NCI-H774 (cell line): ENCODE measurements around the gene ADSS1.
A peak's percentile ranks its signal among the peaks of the same experiment; 100 is the strongest.
"Not testable (repeated sequence)": the region's sequence is repeated elsewhere in the genome, so short reads cannot be mapped to it uniquely, and the experiment has no call there.

Experiments
- DNase-seq: peaks from one replicate; lab custom pipeline; 2025; lab: John Stamatoyannopoulos, UW

The ADSS1 gene

DNA sequence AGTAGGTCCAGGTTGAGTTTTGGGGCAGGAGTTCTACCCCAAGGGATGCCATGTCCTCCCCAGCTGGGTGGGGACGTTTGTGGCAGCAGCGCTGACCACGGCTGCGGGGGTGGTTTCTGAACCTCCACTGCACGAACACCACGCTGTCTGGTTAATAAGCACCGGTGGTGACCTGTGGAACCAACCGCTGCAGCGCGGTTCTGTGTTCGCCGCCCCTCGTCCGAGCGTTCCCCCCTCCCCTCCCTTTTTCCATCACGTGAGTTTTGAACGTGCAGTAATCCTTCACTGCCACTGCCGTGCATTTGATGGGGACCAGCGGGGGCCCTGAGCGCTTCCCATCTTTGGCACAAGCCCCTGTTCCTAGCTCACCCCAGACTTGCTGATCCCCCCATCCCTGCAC lies 6.4 kb upstream of the ADSS1 start:
- no peak for DNase-seq

DNA sequence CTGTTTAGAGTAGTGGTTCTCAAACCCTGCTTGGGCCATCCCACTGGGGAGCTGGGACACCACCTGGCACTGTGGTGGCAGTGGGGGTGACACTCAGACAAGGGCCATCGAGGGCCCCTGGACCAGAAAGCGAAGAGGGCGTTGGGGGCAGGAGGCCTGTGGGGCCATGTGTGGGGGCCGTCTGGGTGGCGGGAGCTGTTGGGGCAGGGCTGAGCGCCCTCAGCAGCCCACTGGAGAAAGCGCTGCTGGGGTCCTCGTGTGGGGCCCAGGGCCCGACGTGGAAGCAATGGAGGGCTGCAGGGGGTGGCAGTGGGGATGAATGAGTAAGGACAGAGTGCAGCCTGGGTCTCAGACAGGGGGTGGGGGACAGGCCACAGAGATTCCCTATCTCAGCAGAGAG lies 5.9 kb upstream of the ADSS1 start:
- DNase-seq, result no peak

DNA sequence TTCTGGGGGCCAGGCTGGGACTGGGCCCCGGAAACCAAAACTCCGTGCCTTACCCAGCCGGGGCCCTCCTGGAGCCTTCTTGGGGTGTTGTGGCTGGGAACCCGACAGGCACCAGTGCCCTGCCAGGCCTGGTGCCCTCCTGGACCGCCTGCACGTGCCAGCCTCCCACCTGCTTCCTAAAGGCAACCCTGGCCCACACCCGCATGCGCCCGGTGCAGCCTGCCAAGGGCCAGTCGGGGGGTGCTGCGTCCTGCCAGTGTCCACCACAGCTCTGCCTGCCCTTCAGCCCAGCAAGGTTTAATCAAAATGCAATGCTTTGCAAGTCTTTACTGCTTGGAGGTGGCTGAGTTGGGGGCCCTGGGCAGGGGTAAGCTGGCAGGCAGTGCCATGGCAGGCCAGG lies 5.2 kb upstream of the ADSS1 start:
- no peak for DNase-seq

DNA sequence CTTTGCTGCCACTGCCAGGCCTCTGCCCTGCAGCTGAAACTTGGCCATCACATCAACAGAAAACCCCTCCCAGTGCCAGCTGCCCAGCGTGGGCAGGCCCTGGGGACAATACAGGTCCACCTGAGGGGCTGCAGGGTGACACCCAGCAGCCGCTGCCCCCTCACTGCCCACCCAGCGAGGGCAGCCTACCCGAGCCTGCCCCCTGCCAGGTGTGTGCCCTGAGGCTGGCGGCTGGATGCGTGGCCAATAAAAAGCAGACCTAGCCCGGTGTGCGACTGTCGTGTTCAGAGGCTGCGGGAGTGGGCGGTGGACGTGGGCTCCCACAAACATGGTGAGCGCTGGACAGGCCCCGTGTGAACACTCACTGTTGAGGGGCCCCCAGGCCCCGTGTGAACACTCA lies 4.7 kb upstream of the ADSS1 start:
- no peak for DNase-seq

DNA sequence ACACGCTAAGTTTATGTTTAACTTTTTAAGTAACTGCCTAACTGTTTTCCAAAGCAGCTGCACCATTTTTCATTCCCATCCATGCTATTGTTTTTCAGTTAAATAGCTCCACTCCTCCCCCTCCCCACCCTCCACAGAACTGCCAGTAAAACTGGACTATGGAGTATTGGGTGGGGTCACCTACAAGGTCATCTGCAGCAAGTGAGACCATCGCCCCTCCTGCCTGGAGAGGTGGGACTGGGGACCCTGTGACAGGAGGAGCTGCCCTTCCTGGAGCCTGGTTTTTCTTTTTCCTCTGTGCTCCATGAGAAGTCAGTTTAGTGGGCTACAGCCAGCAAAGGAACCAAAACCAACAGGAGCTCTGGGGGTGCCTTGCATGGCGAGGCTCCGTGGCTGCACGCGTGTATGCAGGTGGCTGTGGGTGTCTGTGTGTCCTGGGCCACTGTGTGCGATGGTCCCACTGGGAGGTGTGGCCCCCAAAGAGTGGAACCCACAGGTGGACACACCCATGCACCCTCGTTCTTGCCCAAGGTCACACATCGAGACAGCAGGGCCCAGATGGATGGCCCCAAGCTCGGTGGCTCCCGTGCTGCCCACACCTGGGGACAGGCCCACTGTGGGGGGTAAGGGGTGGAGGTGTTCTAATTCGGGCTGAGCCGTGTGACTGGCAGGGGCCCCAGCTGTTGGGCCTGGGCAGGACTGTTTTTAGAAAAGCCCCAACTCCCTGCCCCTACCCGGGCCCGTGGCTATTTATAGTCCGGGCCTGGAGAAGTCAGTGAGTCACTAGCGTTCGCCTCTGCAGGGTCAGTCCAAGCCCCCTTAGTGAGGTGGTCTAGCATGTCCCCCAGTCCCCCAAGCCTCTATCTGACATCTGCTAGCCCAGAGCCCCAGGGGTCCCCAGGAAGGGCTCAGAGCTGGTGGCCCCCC lies 2.3 kb upstream of the ADSS1 start:
- no peak for DNase-seq

DNA sequence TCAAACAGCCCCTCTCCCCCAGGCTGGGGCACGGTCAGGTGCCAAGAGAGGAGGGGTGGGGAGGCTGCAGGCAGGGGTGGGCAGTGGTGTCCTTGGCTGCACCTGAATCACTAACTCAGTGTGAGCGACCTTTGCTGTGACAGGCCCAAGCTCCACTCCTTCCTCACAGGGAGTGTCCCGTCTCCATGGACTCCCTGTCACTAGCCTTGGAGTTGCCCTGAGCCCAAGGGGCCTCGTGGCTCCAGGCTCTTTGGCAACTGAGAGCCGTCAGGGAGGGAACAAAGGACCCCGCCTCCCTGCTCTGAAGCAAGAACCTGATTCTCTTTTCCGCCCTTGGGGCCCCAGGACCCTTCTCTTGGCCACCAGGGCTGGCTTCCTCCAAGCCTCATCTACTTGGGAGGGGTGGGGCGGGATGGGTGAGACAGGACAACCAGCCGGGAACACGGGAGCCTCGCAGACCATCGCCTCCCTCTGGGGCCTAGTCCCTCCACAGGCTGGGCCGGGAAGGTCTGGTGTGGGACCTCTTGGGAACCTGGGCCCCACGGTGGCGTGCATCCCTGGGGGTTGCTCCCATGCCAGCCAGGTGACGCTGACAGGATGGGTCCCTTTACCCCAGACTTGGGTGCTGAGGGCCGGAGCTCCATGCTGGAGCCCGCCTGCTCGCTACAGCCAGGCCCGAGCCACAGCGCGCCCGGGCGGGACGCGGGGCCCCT lies 935 bp upstream of the ADSS1 start:
- no peak for DNase-seq

DNA sequence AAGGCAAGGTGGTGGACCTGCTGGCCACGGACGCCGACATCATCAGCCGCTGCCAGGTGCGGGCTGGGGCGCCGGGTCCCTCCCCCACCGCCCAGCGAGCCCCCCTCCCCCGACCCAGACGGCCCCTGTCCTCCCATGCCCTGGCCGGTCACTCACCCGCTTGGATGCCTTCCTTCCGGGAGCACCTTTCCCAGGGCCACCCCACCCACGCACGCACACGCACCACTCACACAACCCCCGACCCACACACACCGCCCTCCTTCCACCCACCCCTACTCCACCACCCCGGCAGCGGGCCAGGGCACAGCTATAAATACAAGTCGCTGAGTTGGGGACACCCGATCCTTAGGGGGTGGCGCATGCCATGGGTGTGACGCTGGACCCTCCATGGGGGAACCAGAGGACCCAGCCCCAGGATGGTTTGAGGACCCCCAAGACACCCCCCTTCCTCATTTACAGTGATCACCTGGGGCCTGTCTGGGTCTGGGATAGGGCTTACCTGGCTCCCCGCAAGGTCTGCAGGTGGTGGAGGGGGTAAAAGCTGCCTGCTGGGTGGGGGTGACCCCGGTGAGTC lies 465 bp downstream of the ADSS1 start:
- peak; percentile 21 for DNase-seq

DNA sequence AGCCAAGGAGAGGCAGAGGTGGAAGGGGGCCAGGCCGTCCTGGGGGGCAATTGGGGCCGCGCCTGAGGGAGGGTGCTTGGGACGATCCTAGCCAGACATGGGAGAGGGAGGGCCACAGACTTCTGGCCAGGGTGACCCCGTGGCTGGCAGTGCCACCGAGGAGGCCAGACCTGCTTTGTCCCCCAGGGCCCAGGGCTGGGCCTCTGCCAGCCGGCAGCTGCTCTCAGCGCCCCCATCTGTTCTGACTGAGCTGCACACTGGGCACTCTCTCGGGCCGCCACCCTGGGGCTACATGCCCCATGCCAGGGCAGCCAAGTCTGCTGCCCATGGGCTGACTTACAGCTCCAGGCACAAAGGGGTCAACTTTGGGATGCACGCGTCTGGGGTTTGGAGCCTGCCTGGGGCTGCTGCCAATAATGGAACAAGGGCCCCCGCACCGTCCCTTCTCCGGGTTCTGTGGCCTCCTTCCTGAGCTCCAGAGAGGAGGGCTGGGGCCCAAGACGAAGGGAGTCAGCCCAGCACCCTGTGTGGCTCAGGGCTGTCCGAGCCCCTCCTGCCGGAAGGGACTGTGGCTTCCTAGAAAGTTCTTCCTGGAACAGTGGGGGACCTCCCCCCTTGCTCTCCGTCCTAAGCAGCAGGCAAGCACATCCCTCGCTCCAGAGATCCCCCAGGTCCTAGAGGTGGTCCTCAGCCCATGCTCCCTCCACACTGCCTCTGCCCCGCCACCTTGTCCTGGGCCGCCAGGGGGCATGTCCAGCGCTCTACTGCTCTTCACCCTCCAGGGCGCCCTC lies 1.1 kb downstream of the ADSS1 start:
- peak; percentile 9 for DNase-seq

DNA sequence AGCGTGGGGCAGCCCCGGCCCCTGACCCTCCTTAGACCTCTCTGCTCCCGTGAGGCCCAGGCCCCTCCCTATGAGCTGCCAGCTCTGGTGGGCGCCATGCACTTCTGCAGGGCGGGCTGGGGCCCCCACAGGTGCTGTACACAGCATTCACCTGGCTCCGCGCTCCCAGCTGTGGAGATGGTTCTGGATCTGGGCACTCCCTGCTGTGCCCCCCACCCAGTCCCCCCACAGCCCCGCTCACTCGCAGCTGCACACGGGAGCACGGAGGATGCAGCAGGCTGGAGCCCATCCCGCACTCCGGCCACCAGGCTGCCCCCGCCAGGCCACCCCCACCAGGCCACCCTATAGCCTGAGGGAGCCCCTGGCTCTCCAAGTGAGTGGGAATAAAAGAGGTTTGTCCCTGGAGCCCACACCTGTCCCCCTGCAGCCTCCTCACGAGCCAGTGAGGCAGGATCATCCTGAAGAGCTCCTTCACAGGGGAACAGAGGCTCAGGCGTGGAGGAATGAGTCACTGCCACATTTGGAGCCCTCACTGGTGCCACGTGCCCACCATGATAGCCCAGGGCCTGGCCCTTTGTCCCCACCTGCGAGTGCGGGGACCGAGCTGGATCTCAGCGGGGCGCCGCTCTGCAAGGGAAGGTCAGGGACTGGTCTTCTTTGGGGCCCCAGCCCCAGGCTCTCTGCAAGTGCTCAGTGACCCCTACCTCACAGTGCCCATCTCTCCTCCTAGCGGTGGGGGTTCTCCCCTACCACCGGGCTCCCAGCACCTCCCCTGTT lies 1.9 kb downstream of the ADSS1 start:
- DNase-seq, result no peak

DNA sequence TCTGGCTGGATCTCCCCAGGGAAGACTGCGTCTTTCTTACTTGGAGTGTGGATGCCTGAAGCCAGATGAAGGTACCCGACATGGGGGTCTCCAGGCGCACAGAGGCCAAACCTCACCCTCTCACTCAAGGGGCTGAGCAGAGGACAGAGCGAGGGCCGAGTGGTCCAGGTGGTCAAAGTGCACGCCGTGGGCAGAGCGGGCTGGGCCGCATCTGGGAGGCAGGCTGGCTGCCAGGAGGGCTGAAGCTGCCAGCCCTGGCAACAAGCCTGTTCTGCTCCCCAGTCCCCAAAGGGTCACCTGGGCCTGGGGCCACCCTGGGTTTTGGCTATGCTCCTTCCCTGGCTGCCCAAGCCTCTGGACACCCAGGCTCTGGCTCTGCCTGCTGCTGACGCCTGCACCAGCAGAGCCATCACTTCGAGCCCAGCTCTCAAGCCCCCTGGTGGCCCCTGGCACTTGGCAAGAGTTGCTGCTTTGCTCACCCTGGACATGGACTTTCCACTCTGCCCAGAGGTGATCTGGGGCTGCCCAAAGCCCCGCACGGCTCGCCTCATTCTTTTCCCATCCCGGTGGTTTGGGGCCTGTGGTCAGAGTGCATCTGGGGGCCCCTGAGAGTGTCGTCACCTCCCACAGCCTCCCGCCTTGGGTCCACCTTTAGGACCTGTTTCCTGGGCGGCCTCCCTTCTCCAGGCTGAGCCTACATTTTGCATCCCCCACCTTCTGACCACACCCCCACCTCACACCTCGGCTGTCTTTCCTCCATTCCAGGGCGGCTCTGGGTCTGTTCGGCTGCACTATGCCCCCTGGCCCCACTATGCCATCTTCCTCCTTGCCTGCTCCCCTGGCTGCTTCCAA lies 2.8 kb downstream of the ADSS1 start:
- no peak for DNase-seq

DNA sequence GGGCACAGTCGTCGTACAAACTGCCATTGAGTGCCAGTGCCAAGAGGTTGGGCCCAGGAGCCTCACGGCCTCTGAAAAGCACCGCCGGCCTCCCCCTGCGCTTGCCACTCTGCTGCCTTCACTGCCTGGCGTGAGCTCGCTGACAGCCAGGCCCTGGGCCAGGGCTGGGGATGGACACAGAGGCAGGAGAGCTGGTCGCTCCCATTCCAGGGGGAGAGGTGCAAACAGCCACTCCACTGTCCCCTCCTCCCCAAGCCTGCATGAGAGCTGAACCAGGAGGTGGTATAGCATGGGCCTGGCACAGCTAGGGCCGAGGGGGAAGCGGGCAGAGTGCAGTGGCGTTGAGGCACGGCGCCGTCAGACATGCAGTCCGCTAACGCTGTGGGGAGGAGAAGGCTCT lies 4.6 kb downstream of the ADSS1 start:
- no peak for DNase-seq

DNA sequence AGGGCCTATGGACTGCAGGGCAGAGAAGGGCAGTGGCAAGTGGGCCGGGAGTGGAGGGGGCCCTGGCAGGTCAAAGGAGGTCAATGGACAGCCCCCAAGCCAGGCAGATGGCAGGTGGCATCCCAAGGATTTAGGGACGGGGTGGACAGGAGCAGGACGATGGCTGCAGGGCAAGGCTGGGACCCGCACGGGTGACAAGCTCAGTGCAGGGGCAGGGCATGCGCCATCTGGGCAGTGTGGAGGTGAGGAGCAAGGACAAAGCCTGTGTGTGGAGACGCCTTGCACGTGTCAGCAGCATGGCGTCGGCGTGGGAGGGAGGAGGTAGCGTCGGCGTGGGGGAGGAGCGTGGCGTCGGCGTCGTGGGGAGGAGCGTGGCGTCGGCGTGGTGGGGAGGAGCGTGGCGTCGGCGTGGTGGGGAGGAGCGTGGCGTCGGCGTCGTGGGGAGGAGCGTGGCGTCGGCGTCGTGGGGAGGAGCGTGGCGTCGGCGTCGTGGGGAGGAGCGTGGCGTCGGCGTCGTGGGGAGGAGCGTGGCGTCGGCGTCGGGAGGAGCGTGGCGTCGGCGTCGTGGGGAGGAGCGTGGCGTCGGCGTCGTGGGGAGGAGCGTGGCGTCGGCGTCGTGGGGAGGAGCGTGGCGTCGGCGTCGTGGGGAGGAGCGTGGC lies 5.3 kb downstream of the ADSS1 start:
- DNase-seq, result not testable (repeated sequence)

DNA sequence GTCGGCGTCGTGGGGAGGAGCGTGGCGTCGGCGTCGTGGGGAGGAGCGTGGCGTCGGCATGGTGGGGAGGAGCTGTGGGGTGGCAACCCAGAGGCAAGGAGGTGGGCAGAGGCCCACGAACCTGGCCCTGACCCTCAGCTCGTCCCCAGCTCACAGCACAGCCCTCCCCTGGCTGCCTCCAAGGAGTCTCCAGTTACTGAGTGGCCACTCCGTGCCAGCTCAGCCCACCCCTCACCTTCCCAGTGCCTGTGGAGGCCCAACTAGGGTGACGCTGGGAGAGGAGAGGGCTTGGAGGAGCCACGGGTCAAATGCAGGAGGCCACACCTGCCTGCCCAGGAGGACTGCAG lies 5.8 kb downstream of the ADSS1 start:
- DNase-seq, result no peak

DNA sequence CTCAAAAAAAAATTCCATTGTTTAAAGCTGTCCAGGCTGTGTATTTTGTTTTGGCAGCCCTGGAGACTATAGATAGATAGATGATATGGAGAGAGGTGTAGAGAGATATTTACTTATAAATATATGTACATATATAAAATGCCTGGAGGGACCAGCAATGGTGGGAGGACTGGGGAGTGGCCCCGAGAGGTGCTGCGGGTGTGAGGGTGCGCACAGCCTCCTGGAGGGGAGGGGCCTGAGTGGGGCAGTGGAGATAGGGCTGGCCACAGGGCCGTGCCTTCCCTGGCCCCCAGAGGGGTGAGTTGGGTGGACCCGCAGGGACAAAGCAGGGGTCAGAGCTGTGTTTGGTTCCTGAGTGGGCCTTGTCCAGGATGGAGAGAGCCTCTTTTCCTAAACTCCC lies 6.5 kb downstream of the ADSS1 start:
- DNase-seq, result no peak

DNA sequence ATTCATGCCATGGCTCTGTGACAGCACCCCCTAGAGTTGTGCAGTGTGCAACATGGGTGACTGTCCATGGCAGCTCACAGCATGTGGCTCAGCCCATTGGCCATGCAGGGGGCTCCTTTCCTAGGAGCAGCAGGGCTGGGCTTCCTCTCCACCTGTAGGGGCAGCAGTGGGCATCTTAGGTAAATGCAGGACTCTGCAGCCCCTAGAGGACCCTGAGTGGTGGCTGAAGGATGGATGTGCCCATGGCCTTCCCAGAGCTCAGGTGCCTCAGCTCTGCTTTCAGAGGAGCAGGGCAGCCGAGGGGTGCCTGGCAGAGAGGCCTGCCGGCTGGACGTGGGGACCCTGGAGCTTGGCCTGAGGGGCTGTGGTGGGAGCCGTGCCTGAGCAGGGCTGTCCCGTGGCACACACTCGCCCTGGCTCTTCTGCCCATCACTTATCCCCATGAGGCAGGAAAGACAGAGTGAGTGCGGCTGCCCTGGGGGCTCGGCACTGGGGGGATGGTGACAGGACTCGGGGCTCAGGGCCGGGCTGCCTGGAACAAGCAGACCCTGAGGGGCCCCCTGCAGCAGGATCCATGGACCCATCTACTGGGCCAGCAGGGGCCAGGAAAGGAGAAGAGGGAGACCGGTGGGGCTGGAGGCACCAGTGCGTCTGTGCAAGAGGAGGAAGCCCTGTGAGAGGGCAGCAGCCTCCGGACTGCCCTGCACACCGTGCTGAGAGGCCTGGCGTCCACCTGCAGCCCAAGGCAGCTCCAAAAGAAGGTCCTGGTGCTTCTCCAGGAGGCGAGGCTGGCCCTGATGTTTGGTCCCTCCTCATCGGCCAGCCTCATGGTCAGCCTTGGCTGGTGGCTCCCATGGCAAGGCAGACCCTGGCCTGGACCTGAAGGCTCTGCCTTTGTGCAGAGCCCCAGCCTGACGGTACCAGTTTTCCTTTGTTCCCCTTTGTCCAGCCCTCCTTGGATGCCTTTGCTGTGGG lies 7.6 kb downstream of the ADSS1 start:
- no peak for DNase-seq

DNA sequence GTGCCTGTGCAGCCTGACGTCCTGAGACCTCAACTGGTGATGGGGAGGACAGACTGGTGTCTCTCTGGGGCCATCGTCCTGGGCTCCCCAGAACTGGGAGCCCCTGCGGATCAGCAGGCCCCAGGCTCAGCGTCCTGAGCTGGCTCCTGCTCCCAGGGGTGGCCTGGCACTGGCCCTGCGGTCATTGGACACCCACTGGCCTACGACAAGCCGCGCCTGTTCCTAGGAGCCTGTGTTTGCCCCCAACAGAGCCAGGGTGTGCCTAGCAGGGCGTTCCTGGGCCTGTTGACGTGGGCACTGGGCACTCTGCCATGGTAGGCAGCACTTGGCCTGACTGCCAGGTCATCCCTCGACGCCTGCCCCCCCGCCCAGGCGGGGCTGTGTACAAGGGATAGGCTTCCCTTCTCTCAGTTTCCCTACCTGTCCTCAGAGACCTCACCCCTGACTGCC lies 8.4 kb downstream of the ADSS1 start:
- peak; percentile 2 for DNase-seq

DNA sequence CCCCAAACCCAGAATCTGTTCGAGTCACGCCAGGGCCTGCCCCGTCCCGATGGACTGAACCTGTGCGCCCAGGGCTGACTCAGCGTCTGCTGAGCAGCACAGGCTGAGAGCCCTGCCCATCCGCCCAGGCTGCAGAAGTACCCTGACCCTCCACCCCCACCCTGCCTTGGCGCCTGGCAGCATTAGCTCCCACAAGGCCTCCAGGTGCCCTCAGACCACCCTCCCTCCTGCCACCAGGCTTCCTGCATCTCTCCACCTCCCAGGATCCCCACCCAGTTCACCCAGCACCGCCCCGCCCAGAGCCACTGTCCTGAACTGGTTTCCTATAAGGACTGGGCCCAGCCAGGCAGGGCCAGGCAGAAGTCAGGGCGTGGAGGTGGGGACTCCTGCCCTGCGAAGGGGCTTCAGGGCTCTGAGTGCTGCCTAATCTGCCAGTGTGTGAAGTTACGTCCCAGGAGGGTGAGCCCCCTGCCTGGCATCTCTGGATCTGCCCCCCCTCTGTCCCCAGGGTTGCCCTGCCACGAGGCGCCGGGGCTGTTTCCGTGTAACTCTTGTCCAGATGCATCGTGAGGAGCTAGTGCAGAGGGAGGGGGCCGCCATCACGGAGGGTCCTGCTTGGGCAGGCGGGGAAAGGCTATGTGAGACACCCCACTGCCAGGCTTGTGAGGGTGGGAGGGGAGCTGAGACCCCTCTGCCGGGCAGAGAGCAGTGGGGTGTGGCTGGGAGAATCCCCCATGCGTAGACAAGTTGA lies 9.1 kb downstream of the ADSS1 start:
- DNase-seq, result no peak

DNA sequence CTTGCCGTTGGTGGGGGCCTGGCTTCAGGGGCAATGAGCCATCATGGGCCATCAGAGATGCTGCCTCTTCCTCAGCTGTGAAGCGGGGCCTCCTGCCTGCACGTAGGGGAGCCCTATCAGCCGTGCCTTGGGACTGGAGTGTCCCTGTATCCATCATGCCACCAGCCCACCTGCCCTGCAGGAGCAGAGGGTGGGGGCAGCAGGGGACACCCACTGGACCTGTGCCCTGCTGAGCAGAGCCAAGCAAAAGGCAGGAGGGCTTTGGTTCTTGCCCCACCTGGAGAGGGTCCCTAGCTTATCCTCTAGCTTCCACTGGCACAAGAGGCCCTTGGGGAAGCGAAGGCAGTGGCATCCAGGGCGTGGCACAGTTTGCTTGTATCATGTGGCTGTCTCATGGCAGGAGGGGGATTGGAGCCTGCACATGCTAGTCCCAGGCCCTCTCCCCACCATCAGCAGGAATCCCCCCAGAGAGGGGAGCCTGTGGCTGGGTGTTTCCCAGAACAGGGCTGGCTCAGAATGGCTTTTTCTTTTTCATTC lies 10.1 kb downstream of the ADSS1 start:
- DNase-seq, result no peak
